Common myeloid progenitor, CD34-positive (primary cell): ENCODE results near the gene SRRT.
A peak's percentile ranks its signal among the peaks of the same experiment; 100 is the strongest.

Source experiments
- CTCF ChIA-PET: fragments of 350-600 bp; sonication (Branson Sonifier 250); formaldehyde crosslinking; loops from one replicate; lab custom pipeline; 2021; ENCODE audit warnings: antibody characterized with exemption; lab: Charles Lee
- POLR2A ChIA-PET: fragments of 350-600 bp; sonication (Branson Sonifier 250); formaldehyde crosslinking; loops from one replicate; lab custom pipeline; 2021; ENCODE audit warnings: antibody characterized with exemption; lab: Charles Lee
- DNase-seq, 3 donors: peaks; one replicate each; pipeline versions ENCODE4 v3.0.0 to v3.0.0-alpha.2; 2013
- H3K27ac ChIP-seq, 2 experiments: 1 replicate in 1 of 2; 2 replicates in 1 of 2; pipeline ENCODE4 v1.7.0; 2013; ENCODE audit warnings: inconsistent platforms in 2 of 2, low read length in 2 of 2, mild to moderate bottlenecking in 2 of 2, low read depth in 1 of 2, moderate library complexity in 1 of 2; ENCODE audit not compliant: severe bottlenecking in 2 of 2, insufficient read depth in 1 of 2, poor library complexity in 1 of 2
- H3K27me3 ChIP-seq, 5 experiments: replicated peaks in 2 of 5; 1 replicate in 3 of 5; 2 replicates in 2 of 5; pipeline versions ENCODE4 v1.6.1 to v1.7.0; 2013; ENCODE audit warnings: low read length in 4 of 5, mild to moderate bottlenecking in 2 of 5, moderate library complexity in 2 of 5, inconsistent platforms in 1 of 5; ENCODE audit not compliant: insufficient read depth in 5 of 5, control insufficient read depth in 4 of 5
- H3K36me3 ChIP-seq, 4 experiments: 1 replicate in 2 of 4; 2 replicates in 2 of 4; pipeline versions ENCODE4 v1.6.1 to v1.7.0; 2013; ENCODE audit warnings: low read length in 3 of 4, control low read depth in 1 of 4, mild to moderate bottlenecking in 1 of 4; ENCODE audit not compliant: control insufficient read depth in 4 of 4, insufficient read depth in 4 of 4
- H3K4me1 ChIP-seq, 4 experiments: 1 replicate in 3 of 4; 2 replicates in 1 of 4; pipeline versions ENCODE4 v1.6.1 to v1.7.1; 2013; ENCODE audit warnings: low read length in 3 of 4, mild to moderate bottlenecking in 3 of 4, control low read depth in 1 of 4, inconsistent platforms in 1 of 4, moderate library complexity in 1 of 4; ENCODE audit not compliant: control insufficient read depth in 4 of 4, insufficient read depth in 4 of 4; ENCODE audit errors: control extremely low read depth in 1 of 4
- H3K4me3 ChIP-seq, 7 experiments: 1 replicate in 4 of 7; 2 replicates in 3 of 7; pipeline versions ENCODE4 v1.5.1 to v1.7.0; 2013; ENCODE audit warnings: mild to moderate bottlenecking in 7 of 7, low read length in 6 of 7, moderate library complexity in 6 of 7, inconsistent platforms in 2 of 7, low read depth in 2 of 7, control low read depth in 1 of 7; ENCODE audit not compliant: insufficient read depth in 4 of 7, control insufficient read depth in 1 of 7; ENCODE audit errors: extremely low read depth in 1 of 7
- H3K9me3 ChIP-seq, 5 experiments: 1 replicate in 4 of 5; 2 replicates in 1 of 5; pipeline versions ENCODE4 v1.6.1 to v1.7.1; 2013; ENCODE audit warnings: low read length in 4 of 5, mild to moderate bottlenecking in 2 of 5, inconsistent platforms in 1 of 5, low read depth in 1 of 5, moderate library complexity in 1 of 5; ENCODE audit not compliant: control insufficient read depth in 4 of 5, insufficient read depth in 2 of 5; ENCODE audit errors: control extremely low read depth in 1 of 5
- WGBS: methylation state at CpG from one replicate; pipeline ENCODE4 v1.1.5; 2013; ENCODE audit not compliant: insufficient coverage; 5-methylcytosine and 5-hydroxymethylcytosine counted together

Gene SRRT

DNA sequence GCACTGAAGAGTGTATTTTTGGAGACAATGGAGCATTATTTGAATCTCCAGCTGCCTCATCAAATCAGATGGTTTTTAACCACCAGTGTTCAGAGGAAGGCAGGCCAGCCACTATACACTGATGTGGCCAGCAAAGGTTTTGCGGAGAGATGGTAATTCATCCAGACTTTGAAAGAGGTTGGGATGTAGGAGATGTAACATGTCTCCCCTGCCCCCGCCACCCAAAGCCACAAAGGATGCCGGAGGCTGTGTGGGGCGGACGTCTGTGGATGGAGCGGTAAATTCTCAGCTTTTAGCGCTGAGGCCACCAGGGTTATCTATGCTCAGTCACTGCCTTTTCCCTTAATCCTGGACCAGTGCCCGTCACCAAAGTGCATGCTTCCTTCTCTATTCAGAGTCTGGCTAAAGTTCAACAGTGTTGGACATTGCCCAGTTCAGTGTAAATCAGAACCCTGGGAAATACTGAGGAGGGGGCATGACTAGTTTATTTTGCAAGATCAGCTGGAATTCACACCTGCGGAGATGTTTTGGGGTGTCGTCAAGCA lies 11.4 kb upstream of the SRRT start:
- peak; percentile 64 to 76 (median 71) for DNase-seq
- Histone ChIP-seq H3K4me1 (peaks cover 0 to 68% (median 39%) of the 10 kb centered on the region in 4 experiments), H3K36me3 (peaks cover 7 to 35% (median 25%) of the 10 kb centered on the region in 4 experiments), H3K27ac (no peak overlapping the region), H3K9me3 (no peaks in the 10 kb centered on the region), H3K27me3 (no peaks in the 10 kb centered on the region), H3K4me3 (peak overlapping the region in 1 of 7 experiments; percentile 45)
- ChIA-PET CTCF (interaction anchor here (1.0 to 1.5 kb wide), 4 partner anchors 9 to 35 kb away, joined by 3 to 7 read pairs (median 6); partner anchors contain the start of gene SLC12A9), POLR2A (interaction anchor here (0.5 to 0.9 kb wide), 3 partner anchors 24 to 314 kb away, joined by 3 read pairs; no protein-coding TSS in a partner anchor)
- WGBS, result 0% methylated on average over 10 of the region's 10 CpGs

DNA sequence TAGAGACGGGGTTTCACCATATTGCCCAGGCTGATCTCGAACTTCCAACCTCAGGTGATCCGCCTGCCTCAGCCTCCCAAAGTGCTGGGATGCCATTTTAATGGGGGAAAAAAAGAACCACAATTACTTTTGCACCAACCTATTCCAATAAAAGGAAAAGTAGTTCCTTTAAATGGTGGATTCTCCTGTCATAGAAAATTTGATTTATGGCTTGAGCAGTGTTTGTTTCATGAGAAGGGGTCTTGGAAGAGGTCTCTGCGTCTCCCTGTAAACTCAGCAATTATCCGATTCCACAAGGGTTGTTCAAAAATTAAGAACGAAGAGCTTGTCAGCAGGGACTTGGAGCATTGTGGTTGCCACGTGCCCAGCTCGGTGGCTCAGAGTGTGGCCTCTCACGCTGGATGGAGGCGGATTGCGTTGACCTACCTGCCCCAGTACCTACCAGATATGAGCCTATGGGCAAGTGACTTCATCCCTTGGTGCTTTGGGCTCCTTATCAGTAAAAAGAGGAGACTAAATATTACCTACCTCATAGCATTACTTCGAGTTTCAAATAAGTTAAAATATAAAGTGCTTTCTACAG lies 10.5 kb upstream of the SRRT start:
- DNase-seq, result peak in 1 of 3 donors; percentile 8
- 82% methylated on average over 9 of the region's 12 CpGs for WGBS
- CTCF ChIA-PET, result interaction anchor here (0.9 to 1.5 kb wide), 3 partner anchors 8 to 12 kb away, joined by 3 to 7 read pairs (median 4); partner anchors contain the start of genes SLC12A9 and SRRT
- Histone ChIP-seq H3K9me3 (no peaks in the 10 kb centered on the region), H3K4me3 (no peak overlapping the region), H3K4me1 (peaks cover 0 to 75% (median 43%) of the 10 kb centered on the region in 4 experiments), H3K27ac (no peak overlapping the region), H3K27me3 (no peaks in the 10 kb centered on the region), H3K36me3 (peaks cover 7 to 29% (median 23%) of the 10 kb centered on the region in 4 experiments)
- POLR2A ChIA-PET, result interaction anchor here (0.5 to 1.0 kb wide), 3 partner anchors 10 to 47 kb away, joined by 3 read pairs; partner anchors contain the start of gene SRRT

DNA sequence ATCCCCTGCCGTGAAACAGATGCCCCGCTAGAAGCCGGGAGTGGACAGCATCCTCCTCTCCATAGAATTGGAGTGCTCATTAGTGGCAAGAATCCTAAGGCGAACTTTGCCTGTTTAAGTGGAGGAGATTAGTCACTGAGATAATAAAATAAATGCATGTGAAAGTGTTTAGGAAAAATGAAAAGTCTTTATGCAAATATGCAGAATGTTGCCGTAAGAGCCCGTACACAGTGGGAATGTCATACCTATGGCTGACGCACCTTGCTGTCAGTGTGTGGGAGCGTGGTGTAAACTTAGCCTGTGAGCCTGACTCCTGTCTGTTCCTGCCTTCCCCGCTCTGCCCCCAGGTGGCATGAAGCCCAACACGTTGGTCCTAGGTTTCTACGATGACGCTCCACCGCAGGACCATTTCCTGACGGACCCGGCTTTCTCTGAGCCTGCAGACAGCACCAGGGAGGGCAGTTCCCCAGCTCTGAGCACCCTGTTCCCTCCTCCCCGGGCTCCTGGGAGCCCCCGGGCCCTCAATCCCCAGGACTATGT lies 9.5 kb upstream of the SRRT start:
- Histone ChIP-seq H3K4me1 (peaks cover 0 to 75% (median 43%) of the 10 kb centered on the region in 4 experiments), H3K4me3 (peak overlapping the region in 2 of 7 experiments; percentile 77 to 85), H3K27ac (no peak overlapping the region), H3K27me3 (no peaks in the 10 kb centered on the region), H3K9me3 (no peaks in the 10 kb centered on the region), H3K36me3 (peaks cover 7 to 26% (median 16%) of the 10 kb centered on the region in 4 experiments)
- ChIA-PET CTCF (interaction anchor here (0.6 to 1.2 kb wide), 3 partner anchors 9 to 22 kb away, joined by 3 to 4 read pairs (median 3); partner anchors contain the start of gene SRRT), POLR2A (interaction anchor here (0.6 kb wide), 1 partner anchor 188 kb away, joined by 4 read pairs; no protein-coding TSS in a partner anchor)
- peak in 2 of 3 donors; percentile 40 to 46 for DNase-seq
- WGBS, result 31% methylated on average over 17 of the region's 17 CpGs

DNA sequence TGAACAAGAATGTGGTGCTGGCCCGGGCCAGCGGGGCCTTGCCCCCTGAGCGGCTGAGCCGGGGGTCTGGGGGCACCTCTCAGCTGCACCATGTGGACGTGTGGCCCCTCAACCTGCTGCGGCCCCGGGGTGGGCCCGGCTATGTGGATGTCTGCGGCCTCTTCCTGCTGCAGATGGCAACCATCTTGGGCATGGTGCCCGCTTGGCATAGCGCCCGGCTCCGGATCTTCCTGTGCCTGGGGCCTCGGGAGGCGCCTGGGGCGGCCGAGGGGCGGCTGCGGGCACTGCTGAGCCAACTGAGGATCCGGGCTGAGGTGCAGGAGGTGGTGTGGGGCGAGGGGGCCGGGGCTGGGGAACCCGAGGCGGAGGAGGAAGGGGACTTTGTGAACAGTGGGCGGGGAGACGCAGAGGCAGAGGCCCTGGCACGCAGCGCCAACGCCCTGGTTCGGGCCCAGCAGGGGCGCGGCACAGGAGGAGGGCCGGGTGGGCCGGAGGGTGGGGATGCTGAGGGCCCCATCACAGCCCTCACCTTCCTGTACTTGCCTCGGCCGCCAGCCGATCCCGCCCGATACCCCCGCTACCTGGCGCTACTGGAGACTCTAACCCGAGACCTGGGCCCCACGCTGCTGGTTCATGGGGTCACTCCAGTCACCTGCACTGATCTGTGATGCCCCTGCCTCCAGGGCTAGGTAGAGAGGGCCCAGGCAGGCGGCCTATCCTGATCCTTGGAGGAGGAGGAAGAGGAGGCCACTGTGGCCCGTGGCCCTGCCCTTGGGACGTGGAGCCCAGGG lies 8.8 kb upstream of the SRRT start:
- WGBS, result 4% methylated on average over 33 of the region's 46 CpGs
- DNase-seq, result peak; percentile 78 to 91 (median 88)
- Histone ChIP-seq H3K36me3 (peaks cover 7 to 25% (median 13%) of the 10 kb centered on the region in 4 experiments), H3K9me3 (no peaks in the 10 kb centered on the region), H3K27ac (peak overlapping the region in 1 of 2 experiments; percentile 91), H3K27me3 (no peaks in the 10 kb centered on the region), H3K4me1 (peaks cover 0 to 75% (median 43%) of the 10 kb centered on the region in 4 experiments), H3K4me3 (peak overlapping the region in 4 of 7 experiments; percentile 64 to 87 (median 81))
- CTCF ChIA-PET, result no interaction called here
- POLR2A ChIA-PET, result interaction anchor here (0.6 kb wide), 1 partner anchor 269 kb away, joined by 5 read pairs; no protein-coding TSS in a partner anchor

DNA sequence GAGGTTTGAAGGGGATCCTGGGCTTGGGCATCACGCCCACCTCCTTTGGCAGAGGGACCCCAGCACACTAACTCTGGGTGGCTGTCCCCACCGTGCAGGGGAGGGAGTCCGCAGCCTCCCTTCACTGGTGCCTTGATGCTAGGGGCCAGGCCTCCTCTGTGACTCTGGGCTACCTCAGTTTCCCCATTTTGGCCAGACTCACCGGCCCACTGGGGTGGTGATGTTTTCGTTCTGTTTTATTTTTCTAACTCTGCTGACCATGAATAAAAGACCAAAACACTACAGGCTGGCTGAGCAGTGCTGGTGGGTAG lies 8.2 kb upstream of the SRRT start:
- H3K36me3 ChIP-seq, result peaks cover 7 to 27% (median 11%) of the 10 kb centered on the region in 4 experiments
- POLR2A ChIA-PET, result interaction anchor here (0.6 kb wide), 1 partner anchor 269 kb away, joined by 5 read pairs; no protein-coding TSS in a partner anchor
- no peak for DNase-seq
- peak overlapping the region in 5 of 7 experiments; percentile 64 to 88 (median 85) for H3K4me3 ChIP-seq
- H3K27ac ChIP-seq, result peak overlapping the region in 1 of 2 experiments; percentile 91
- H3K4me1 ChIP-seq, result peaks cover 0 to 73% (median 43%) of the 10 kb centered on the region in 4 experiments
- no peaks in the 10 kb centered on the region for H3K27me3 ChIP-seq
- 53% methylated on average over 3 of the region's 5 CpGs for WGBS
- no peaks in the 10 kb centered on the region for H3K9me3 ChIP-seq
- CTCF ChIA-PET, result interaction anchor here (0.7 kb wide), 1 partner anchor 14 kb away, joined by 3 read pairs; the partner anchor contains the start of gene SLC12A9

DNA sequence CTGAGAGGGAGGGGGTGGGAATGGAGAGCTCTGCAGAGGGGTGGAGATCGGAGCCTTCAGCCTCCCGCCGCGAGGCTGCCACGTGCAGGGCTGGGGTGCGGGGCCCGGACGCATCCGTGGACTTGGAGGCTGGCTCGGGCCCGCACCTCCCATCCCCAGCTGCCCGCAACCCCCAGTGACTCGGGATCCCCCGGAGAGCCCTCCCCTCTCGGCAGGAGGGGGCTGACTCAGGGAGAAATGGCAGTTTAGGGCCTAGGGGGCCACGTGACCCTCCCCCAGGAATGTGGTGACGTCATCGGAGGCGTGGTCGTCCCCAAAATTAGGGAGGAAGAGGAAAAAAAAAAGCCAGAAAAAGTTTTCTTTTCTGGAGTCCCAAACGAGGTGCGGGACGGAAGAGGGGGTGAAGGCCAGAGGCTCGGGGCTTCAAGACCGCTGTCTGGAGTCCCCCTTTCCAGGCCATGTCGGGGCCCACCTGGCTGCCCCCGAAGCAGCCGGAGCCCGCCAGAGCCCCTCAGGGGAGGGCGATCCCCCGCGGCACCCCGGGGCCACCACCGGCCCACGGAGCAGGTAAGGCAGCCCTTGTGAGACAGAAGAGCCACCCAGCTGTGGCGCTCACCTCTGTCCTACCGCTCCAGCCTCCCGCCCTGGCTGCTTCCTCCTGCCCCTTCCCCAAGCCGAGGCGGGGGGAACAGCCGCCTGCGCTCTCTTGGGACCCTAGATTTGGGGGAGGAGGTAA lies 7.7 kb upstream of the SRRT start, which contains the start of gene TRIP6:
Gene TRIP6, plus strand, starts transcription at position 348 of the 736 bp plus-strand sequence. Its CDS starts 111 bp downstream, at position 459.
- WGBS, result 0% methylated on average over 21 of the region's 42 CpGs
- peak within 1 kb of the TSS; percentile 45 to 88 (median 77) for H3K4me3 ChIP-seq
- peak; percentile 75 to 91 (median 84) for DNase-seq
- H3K27me3 ChIP-seq, result no peaks in the 10 kb centered on the region
- H3K9me3 ChIP-seq, result no peaks in the 10 kb centered on the region
- H3K4me1 ChIP-seq, result peaks cover 0 to 70% (median 41%) of the 10 kb centered on the region in 4 experiments
- ChIA-PET CTCF (interaction anchor here (0.7 kb wide), 1 partner anchor 15 kb away, joined by 3 read pairs; the partner anchor contains the start of gene SLC12A9), POLR2A (interaction anchor here (0.6 kb wide), 1 partner anchor 268 kb away, joined by 5 read pairs; no protein-coding TSS in a partner anchor)
- H3K27ac ChIP-seq, result peak within 1 kb of the TSS; percentile 84 to 91
- H3K36me3 ChIP-seq, result peaks cover 7 to 29% (median 13%) of the 10 kb centered on the region in 4 experiments
